GM18907 (cell line): ENCODE data around the gene ECE2.
"Not testable (repeated sequence)": the region's sequence is repeated elsewhere in the genome, so short reads cannot be mapped to it uniquely, and the experiment has no call there.

ENCODE experiments used
- ATAC-seq: cut with Tn5 transposase; IDR thresholded peaks from one replicate; pipeline ENCODE4 v1.9.1; 2021; ENCODE audit warnings: mild to moderate bottlenecking, moderate library complexity; ENCODE audit not compliant: unreplicated experiment

The ECE2 gene

DNA sequence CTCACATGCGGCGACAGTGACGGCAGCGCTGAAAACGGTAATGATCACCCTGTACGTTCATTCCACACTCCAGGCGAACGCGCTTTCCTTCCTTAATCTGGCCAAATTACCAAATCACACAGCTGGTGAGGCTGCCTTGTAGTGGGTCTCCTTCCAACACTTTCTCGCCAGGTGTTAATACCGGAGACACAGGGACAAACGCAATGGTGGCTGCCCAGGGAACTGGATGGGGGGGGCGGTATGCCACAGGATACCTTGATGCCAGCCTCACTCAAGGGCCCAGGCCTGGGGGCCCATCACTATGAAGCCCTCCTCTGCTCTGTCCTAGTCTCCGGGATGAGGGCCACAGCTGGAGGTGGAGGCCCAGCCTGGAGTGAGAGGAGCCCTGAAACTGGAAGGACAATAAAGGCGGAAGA, 13.1 kb upstream of the ECE2 start:
- no peak for ATAC-seq

DNA sequence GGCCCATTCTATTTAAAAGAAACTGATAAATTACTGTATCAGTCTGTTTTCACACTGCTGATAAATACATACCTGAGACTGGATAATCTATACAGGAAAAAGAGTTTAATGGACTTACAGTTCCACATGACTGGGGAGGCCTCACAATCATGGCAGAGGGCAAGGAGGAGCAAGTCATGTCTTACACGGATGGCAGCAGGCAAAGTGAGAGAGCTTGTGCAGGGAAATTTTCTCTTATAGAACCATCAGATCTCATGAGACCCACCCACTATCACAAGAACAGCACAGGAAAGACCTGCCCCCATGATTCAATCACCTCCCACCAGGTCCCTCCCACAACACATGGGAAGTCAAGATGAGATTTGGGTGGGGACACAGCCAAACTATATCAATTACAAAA, 8.6 kb upstream of the ECE2 start:
- not testable (repeated sequence) for ATAC-seq

DNA sequence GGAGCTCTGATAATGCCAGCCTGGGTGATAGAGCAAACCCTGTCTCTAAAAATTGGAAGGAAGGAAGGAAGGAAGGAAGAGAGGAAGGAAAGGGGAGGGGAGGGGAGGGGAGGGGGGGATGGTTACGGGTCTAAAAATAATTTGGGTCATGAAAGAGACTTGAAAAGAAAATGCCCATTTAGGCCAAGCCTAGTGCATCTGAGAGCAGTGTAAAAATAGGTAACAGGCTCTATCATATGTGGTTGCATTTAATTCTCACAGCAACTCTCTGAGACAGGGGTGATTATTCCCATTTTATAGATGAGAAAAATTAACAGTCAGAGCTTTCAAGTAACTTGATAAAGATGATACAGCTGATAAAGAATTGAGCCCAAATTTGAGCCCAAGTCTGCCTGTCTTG, 3.6 kb upstream of the ECE2 start:
- ATAC-seq, result no peak

DNA sequence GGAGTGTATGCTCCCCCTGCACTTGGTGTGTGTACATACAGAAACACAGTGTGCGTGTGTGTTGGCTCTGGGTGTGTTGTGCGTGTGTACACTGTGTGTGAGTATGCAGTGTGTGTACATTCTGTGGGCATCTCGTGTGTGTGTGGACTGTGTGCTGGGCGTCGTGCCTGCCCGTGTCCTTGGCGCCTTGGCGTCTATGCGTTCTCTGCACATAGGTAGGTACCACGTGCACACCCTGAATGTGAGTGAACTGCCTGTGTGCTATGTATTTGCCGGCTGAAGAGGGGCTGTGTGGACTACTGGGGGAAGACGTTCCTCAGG, 481 bp upstream of the ECE2 start:
- no peak for ATAC-seq

DNA sequence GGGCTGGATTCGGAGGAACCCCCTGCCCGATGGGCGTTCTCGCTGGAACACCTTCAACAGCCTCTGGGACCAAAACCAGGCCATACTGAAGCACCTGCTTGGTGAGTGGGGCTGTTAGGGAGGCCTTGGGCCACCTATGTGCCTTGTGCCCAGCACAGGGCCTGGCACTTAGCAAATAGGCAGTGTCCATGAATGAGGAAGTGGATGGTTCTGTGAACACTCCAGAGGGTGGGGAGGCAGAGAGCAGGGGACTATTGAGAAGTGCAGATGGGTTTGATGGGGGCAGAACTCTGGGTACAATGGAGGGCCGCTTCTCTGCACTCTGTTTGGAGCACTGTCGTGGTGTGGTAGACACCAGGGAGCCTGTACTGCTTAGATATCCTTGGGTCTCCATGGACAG, 1.5 kb downstream of the ECE2 start:
- ATAC-seq, result no peak

DNA sequence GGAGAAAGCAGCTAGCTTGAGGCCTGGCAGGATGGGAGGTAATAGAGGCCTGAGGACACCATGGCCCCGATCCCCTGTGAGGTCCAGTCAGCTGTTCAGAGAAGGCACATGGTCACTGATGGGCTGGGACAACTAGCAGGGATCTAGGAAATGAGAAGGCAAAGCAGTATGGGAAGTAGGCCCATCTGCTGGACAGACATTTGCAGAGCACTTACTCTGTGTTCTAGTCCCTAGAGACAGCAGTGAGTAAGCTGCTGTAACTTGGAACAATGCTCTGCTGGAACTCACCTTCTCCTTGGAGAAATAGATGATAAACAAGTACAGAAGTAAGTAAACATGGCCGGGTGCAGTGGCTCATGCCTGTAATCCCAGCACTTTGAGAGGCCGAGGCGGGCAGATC, 7.1 kb downstream of the ECE2 start:
- ATAC-seq, result no peak

DNA sequence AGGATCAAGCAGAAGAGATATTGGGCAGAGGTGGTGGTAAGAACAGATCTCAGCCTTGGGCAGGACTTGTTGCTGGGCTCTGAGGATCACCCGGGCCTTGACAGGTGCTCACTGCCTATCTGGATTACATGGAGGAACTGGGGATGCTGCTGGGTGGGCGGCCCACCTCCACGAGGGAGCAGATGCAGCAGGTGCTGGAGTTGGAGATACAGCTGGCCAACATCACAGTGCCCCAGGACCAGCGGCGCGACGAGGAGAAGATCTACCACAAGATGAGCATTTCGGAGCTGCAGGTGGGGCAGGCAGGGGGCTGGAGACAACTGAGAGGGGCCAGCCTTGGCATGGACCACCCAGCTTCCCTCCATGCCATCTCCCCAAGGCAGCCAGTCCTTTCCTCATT, 7.9 kb downstream of the ECE2 start:
- no peak for ATAC-seq

DNA sequence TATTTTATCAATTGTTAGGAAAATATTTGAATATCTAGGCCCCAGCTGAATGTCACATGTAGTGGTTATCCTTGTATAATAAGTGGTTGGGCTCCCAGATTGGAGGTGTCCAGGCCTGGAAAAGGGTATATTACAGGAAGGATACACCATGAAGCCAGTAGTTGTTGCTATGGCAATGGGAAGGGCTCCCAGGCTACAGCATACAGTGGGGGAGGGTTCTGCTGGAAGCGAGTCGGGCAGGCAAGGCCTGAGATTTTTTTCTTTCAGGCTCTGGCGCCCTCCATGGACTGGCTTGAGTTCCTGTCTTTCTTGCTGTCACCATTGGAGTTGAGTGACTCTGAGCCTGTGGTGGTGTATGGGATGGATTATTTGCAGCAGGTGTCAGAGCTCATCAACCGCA, 8.9 kb downstream of the ECE2 start:
- no peak for ATAC-seq

DNA sequence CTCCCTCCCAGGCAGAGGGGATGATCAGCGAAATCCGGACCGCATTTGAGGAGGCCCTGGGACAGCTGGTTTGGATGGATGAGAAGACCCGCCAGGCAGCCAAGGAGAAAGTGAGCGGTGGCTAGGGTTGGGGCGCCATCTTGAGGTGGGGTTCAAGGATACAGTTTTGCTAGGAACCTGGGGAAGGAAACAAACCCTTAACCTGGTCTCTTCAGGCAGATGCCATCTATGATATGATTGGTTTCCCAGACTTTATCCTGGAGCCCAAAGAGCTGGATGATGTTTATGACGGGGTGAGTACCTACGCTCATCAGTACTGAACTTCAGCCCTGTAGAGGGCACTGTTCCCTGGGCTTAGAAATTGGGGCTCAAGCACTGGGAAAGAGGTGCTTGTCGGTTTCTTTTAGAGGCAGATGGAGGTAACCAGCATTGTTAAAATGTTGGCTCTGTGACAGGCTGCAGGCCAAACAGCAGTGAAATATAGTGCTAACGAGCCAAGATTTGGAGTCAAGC, 13.7 kb downstream of the ECE2 start:
- no peak for ATAC-seq

DNA sequence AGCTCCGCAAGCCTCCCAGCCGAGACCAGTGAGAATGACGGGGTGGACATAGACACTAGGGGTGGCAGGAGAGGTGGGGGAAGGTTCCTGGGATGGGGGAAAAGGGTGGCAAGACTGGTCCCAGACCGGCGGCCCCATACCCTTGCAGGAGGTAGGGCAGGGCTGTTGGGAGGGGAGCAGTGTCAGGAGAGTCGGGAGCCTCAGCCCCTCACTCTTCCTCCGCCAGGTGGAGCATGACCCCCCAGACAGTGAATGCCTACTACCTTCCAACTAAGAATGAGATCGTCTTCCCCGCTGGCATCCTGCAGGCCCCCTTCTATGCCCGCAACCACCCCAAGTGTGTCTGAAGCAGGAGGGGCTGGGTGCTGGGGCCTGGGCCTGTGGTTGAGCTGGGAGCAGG, 14.5 kb downstream of the ECE2 start:
- no peak for ATAC-seq

DNA sequence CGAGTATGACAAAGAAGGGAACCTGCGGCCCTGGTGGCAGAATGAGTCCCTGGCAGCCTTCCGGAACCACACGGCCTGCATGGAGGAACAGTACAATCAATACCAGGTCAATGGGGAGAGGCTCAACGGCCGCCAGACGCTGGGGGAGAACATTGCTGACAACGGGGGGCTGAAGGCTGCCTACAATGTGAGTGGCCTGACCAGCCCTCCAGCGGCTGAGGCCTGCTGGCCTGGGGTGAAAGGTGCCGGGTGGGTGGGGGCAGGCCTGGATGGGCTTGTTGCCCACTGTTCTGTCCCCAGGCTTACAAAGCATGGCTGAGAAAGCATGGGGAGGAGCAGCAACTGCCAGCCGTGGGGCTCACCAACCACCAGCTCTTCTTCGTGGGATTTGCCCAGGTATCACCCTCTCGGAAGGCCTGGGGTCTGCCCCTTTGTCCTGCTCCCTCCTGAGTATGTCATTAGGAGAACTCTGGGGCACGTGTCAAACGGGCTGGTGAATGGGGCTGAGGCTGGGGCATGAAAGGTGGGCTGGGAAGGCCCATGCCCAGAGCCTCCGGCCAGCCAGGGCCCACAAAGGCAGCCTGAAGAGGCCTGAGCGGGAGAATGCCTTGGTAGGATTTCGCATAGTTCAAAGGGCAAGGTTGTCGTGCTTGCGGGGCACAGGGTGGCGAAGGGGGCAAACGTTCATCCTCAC, 15.4 kb downstream of the ECE2 start:
- no peak for ATAC-seq

DNA sequence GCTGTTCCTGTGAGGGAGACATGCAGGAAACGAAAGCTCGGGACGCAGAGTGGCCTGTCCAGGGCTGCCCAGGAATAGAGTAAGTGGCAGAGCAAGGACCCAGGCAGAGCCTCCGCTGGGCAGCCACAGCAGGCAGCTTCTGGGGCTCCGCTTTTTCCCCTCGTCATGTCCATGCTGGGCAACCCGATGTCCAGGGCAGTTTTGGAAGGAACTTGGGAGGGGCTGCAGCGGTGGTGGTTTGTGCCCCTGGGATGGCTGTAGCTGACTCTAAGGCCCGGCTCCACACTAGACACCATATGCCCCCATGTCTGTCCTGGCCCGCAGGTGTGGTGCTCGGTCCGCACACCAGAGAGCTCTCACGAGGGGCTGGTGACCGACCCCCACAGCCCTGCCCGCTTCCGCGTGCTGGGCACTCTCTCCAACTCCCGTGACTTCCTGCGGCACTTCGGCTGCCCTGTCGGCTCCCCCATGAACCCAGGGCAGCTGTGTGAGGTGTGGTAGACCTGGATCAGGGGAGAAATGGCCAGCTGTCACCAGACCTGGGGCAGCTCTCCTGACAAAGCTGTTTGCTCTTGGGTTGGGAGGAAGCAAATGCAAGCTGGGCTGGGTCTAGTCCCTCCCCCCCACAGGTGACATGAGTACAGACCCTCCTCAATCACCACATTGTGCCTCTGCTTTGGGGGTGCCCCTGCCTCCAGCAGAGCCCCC, 16.1 kb downstream of the ECE2 start:
- no peak for ATAC-seq

DNA sequence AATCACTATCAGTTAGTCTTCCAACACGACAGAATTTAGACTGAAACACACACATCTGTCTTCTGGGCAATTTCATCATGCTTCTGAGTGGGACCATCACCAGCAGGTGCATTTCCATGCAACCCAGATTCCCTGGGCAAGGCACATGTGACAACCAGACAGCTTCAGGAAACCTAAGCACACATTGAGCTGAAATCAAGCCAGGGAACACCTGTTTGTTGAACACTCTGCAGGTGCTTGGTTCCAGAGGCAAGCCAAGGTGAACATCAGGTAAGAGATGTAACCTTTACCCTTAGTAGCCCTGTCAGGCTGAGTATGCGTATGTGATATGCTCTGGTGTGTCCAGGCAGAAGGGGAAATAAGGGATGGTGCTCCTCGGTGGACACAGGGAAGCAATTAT, 19.9 kb downstream of the ECE2 start:
- no peak for ATAC-seq

DNA sequence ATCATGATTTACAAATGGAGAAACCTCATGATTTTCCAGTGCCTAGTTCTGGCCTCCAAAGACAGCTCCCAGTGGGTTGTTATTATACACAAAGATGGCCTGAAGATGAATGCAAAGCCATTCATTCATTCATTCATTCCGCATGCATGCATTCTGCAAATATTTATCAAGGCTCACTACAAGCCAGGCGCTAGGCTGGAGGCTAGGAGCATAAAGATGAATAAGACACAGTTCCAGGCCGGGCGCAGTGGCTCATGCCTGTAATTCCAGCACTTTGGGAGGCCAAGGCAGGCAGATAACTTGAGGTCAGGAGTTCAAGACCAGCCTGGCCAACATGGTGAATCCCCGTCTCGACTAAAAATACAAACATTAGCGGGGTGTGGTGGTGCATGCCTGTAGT, 20.8 kb downstream of the ECE2 start:
- ATAC-seq, result no peak

DNA sequence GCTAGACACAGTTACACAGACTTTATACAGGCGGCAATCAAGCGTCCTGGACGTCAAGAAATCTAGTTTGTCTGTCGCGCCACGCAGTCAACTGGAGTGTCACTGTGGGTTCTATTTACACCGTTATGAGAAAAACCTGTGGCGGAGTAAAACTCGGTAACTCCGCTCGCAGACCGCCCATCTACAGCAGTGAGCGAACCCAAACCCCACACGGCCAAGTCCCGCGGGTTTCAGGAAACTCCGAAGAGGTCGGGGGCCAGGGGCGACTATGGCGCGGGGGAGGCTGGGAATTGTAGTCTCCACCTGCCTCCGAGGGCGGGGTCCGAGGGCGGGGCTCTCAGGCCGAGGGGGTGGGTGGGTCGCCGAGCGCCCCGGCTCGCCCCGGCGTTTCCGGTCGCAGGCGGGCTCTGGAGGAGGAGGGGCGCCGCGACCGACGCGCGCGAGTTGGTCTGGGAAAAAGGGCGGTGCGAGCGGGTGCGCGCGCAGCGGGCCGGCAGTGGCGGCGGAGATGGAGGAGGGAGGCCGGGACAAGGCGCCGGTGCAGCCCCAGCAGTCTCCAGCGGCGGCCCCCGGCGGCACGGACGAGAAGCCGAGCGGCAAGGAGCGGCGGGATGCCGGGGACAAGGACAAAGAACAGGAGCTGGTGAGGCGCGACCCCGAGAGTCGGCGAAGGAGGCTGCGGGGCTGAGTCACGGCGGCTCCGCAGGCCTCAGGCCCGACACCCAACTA, 23.1 kb downstream of the ECE2 start, which contains the start of gene PSMD2:
Gene PSMD2 (plus strand): TSS at position 483 of the 729 bp plus-strand sequence. CDS start 26 bp downstream, at position 509.
- peak; percentile 93 for ATAC-seq

DNA sequence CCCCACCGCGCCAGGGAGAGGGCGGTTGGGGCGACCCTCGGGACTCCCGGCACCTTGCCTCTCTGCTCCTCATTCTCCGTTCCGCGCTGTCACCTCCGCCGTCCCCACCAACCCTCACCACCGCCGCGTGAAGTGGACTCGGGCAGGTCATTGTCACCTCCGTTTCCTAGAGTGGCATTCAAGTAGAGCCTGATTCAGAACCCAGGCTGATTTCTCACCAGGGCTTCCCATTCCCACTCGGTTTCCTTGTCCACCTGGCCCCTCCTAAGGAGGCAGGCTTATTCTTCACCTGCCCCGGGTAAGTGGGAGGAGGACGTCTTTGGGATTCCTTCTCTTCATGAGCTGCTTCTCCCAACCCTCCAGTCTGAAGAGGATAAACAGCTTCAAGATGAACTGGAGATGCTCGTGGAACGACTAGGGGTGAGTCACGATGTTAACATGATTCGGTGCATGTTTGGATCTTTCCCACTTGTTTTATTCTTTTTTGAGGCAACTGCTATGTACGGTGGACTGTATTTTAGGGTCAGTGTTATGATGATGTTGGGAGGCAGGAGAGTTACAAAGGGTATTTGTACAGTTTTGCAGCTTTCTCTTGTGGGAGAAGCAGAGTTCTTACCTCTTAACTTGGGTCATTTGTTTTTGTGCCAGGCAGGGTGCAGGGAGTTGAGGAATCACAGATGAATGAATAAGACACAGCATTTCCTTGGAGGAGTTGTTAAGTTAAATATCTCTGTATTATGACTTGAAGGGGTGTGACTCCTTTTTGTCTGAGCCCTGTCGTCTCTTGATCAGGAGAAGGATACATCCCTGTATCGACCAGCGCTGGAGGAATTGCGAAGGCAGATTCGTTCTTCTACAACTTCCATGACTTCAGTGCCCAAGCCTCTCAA, 23.9 kb downstream of the ECE2 start:
- ATAC-seq, result no peak

DNA sequence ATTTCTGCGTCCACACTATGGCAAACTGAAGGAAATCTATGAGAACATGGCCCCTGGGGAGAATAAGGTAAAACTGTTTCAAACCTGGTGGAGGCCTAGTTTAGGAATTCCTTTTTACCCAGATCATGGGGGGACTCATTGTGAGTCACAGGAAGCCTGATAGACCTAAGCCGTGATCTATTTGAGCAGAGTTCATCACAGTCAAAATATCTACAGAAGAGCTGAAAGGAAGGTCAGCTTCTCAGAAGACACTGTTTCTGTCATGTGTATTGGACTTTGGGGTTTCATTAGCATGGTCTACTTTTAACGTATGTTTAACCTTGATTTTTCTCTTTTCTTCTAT, 24.5 kb downstream of the ECE2 start:
- no peak for ATAC-seq

DNA sequence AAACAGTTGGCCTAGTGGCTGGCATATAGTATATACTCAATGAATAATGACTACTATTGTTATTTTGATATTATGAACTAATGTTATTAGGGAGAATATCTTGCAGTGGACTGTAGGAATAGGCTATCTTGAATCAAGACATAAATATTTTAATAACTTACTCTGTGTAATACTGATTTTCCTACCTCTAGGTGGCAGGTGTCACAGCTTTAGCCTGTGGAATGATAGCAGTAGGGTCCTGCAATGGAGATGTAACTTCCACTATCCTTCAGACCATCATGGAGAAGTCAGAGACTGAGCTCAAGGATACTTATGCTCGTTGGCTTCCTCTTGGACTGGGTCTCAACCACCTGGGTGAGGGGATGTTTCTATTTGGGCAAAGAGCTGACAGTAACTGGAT, 29.8 kb downstream of the ECE2 start:
- no peak for ATAC-seq

DNA sequence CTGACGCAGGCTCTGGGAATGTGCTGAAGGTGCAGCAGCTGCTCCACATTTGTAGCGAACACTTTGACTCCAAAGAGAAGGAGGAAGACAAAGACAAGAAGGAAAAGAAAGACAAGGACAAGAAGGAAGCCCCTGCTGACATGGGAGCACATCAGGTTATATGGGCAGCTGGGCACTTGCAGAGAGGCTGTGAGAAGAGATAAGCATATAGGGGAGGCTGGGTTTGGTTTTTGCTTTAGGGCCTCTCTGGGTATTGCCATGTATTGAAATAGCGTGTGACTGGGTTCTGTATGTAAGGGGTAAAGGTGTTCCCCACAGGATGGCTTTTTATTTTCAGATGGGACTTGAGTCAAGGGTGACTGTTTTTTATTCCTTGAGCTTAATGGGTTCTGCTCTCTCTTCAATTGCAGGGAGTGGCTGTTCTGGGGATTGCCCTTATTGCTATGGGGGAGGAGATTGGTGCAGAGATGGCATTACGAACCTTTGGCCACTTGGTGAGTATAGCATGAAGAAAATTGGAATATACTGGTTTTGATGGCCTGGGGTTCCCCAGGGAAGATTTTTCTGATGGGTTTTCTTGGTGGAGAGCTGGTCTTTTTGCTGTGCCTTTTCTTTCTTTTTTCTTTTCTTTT, 30.6 kb downstream of the ECE2 start:
- no peak for ATAC-seq

DNA sequence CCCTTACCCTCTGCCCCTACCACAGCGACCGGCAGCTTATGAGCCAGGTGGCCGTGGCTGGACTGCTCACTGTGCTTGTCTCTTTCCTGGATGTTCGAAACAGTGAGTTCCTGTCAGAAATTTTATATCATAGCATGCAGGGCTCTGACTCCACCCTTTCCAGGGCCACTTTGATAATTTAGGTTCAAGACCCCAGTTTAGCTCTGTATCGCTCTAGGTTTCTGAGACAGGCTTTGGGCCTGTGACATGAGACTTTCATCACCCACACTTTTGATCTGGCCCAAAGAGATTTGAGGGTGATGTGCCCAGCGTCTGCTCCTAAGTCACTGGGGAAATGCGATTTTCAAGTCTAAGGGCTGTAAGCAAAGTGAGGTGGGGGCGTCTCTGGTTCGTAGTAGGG, 32.1 kb downstream of the ECE2 start:
- ATAC-seq, result no peak

DNA sequence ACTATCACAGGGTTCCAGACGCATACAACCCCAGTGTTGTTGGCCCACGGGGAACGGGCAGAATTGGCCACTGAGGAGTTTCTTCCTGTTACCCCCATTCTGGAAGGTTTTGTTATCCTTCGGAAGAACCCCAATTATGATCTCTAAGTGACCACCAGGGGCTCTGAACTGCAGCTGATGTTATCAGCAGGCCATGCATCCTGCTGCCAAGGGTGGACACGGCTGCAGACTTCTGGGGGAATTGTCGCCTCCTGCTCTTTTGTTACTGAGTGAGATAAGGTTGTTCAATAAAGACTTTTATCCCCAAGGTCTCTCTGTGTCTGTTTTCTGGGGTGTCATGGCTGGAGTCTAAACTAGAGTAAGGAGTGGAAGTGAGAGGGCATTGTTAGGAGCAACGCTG, 32.9 kb downstream of the ECE2 start:
- ATAC-seq, result no peak
